NCI-H1092 treated with DMSO at 0.1 percent for 48 hours (cell line): Measurements from ENCODE around the gene JAKMIP2.

Experiments
- DNase-seq: peaks from one replicate; lab custom pipeline; 2025; lab: John Stamatoyannopoulos, UW

JAKMIP2 gene

DNA sequence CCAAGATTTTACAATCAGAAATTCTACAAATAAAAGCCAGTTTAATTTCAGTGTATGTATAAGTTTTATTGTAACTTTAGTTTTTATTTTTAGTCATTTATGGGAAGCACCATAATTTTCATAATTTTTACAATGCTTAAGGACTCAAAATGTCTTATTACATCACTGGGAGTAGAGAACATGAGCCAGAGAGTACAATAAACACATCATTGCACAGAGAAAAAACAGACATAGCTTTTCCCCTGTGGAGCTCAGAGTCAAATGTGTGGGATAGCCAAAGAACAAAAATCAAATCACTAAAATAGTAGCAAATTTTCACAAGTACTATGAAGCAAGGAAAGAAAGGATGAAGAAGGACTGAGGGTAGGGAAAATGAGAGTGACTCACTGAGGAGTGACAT is 5.5 kb upstream of the JAKMIP2 start:
- no peak for DNase-seq

DNA sequence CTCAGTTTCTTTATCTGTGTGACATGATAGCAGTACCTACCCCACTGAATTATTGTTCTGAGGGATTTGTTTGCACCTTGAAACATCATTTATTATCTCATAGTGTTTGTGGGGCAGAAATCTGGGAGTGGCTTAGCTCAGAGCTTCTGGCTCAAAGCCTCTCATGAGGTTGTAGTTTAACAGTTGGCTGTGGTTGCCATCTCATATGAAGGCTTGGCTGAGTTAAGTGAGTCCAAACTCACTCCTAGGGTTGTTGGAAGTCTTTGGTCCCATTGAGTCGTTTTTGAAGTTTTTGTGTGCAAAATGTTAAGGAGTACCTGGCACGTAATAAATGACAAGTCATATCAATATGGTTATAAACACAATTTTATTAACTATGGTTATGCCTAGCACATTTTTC is 3.6 kb upstream of the JAKMIP2 start:
- DNase-seq, result no peak

DNA sequence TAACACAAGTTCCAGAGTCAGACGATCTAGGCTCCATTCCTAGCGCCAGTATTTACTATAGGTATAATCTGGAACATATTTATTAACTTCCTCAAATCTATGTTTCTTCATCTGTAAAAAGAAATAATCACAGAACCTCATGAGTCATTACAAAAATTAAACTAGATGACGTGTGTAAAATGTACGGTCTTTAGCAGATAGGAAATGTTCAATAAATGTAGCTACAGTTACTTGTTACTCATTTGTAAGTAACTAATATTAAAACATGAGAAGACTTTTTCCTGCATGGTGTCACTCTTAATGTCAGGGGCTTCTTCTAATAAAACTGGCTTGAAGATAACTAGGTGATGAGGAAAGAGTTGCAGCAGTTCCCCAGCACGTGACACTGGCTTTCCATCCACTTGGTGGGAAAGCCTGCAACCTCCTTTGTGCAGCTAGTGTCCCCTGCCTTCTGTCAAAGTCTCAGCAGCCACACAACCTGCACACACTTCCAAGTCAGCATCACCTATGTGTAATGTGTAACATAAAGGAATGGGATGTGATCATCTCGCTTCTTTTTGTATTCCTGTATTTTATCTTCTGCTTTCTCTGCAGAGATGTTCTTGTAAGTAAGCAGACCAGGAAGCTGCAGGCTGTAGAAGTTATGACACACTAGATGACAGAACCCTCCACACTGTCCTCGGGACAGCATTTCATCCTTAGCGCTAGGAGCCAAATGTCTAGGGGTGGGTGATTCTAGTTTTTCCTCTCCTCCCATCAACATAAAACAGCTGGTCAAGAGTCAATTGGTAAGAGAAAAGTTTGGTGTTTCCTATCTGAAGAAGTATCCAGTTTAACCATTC is 1.8 kb upstream of the JAKMIP2 start:
- no peak for DNase-seq

DNA sequence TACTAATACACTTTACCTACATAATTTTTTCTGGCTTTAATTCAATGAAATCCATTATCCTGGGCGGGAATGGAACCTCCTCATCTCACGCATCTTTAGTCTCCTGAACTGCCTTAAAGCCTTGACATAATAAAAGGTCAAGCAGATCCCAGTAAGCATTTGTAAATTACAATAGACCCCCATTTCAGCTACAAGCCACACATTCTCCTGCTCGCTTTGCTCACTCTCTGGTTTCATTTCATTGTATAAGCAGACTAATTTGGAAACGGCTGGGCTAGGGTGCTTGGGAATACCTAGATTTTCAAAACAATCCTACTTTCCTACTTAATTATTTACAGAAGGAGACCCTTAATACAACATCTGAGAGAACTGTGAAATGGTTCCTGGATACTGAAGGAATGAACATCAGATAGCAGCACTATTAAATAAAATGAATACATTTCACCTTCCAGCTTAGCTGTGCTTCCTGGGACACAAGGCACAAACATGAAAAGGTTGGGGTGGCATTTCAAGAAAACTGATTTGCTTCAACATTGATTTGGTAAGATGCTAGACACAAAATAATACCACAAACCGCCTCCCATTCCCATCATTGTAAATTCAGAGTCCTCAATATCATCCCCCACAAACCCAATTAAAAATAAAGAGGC is 1.5 kb downstream of the JAKMIP2 start:
- DNase-seq, result no peak

DNA sequence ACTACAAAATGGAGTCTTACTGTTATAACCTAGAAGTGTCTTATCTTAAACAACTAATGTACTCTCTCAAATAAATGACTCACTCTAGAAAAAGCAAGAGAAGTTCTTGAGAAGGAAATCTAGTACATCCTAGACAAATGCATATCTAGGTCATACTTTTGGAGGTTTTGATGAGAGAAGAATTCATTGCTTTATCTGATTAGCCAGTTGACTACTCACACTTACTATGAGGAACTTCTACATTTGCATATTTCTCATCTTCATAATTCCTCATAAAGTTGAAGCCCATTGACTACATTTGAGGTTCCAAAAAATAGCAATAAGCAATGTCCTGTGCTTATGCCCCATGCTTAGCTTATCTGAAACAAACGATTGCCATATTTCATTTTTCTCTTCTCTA is 2.8 kb downstream of the JAKMIP2 start:
- DNase-seq, result no peak

DNA sequence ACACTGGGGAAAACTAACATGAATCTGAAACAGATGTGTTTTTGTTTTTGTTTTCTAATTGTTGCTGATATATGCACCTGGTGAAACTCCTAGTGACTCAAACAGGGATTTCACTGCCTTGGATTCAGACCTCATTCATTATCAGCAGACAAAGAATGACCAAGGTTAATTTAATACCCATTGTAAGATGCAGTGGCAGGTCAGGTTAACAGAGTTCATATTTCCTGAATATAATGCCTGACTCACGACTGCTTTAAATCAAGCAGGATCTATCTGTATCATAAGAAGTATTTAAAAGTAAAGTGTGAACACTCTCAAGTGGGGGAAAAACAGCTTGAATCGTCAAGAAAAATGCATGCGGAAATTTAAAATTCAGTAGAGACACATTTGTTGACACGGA is 5.5 kb downstream of the JAKMIP2 start:
- no peak for DNase-seq

DNA sequence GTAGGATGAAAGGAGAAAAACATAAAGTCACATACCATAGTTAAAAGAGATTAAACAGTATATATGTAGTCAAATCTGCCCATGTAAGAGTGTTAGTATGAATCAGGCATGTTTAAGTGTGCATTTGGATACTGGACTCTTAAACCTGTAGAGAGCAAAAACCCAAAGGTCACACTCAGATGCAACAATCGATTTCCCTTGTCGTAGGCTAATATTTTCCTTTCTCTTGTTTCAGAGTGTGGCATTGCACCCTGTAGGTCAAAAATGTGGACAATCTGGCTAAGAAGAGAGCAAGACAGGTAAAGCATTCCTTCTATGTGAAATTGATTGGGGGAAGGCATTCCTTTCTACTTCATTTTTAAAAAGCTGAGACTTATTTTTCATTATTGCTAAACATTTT is 8.9 kb downstream of the JAKMIP2 start:
- DNase-seq, result no peak

DNA sequence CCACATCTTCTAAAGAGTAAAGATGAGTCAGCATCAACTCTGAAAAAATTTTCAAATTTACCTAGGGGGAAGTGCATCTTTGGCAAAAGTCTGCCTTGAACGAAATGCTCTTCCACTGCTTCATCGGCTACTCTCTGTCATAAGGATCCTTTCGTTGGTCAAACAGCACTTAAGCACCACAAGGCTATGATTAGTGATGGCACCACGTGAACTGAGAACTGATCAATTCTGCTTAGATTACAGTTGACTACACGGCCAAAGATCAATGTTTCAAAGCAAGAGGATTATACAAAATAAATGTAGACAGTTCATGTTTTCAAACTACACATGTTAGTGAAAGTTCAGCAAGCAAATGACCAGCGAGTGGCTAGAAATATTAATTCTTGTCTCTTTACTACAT is 9.4 kb downstream of the JAKMIP2 start:
- DNase-seq, result no peak

DNA sequence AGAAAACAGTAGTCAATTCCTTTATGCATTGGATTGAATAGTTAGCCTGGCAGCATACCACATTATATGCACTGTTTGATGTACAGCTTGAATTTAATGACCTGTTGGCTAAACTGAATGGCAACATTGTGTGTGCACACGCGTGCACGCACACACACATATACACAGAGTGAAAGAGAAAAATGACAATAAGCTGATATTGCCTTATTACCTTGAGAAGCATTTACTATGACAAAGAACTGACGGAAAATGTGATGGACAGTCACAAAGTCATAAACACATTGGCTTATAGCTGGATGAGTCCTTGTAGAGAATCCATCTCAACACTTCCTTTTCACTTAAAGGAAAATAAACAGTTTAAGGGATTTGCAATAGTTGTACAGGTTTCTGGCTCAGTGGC is 15.5 kb downstream of the JAKMIP2 start:
- no peak for DNase-seq

DNA sequence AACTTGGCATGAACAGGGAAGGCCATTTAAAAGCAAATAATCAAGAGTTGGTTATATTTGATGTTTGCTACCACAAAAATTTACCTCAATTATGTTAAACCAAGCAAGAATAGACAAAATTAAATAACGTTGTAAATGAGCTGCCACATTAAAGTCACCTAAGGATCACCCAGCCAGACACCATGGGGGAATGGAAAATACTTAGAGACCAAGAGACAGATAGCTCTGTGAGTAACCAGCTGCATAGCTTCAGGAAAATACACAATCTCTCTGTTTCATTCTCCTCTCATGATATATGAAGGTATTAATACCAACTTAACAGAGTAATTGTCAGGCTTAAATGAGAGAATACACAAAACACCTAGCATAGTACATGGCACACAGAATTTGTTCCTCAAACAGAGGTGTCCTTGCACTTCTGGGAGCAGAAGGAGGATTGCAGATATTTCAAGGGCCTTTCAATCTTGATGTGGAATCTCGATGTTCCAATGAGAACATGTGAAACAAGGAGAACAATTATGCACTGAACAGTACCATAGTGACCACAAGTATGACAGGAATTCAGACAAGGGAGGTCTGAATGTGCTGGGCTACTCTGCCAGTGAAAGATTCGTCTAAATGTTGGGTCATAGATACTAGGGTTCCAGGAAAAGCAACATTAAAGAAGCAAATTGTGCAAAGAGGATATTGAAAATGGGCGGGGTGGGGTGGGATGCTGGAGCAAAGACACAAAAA is 18.6 kb downstream of the JAKMIP2 start:
- DNase-seq, result no peak

DNA sequence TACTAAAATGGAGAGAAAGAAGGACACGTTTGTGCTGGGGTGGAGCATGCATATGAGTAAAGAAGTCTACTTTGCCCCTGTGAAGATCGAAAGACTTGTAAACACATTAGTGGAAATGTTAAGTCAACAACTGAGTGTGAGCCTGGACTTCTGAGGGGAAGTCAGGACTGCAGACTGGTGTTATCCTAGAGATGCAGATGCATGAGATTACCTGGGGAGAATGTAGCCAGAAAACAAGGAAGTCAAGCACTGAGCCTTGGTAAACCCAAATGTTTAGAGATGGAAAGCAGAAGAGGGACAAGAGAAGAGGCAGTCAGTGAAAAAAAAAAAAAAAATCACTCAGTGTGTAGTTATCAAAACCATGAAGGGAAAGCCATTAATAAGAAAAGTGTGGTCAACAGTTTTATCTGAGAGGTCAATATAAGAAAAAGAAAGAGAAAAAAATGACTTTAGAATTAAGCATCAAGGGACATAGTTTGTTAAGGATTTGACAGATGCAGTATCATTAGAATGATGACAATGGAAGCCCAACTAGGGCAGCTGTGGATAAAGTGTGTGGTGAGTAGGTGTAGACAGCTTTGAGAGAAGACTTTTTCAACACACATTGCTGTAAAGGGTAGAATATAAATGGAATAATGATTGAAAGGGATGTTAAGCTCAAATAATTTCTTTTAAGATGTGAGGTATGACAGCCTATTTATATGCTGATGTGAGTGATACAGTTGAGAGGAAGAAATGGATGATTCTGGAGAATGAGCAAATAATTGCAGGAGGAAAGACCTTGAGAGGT is 22.2 kb downstream of the JAKMIP2 start:
- DNase-seq, result no peak

DNA sequence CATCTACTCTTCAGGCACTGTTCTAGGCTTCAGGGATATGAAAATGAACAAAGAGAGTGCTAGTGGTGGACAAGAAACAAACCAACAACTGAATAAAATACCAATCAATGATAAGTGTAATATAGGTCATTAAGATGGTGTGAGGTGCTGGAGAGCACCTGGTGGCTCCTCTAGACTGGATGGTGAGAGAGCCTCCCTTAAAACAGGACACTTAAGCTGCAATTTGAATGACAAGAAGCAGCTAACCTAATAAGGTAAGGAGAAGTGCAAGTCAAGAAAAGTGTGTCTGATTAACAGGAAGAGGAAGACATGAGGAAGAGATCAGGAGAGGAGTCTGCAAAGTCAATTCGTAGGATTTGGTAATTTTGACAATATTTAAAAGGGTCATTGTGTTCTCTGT is 23.1 kb downstream of the JAKMIP2 start:
- no peak for DNase-seq

DNA sequence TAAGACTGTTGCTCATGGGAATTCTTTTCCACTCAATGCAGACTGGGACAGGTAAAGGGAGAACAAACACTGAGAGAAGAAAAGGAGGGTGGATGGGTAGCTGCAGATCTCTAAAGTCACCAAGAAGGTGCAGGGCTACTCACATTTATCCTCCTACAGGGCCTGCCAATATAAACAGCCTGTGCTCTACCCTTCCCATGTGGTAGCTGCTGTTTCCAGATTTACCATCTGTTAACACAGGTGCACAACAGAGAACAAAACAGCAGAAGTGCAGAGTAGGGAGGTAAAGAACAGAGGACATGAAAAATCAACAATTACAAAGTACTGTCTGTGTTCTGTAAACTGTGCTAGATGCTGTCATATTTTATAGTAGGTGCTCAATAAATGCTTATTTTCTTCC is 26.0 kb downstream of the JAKMIP2 start:
- DNase-seq, result peak; percentile 66

DNA sequence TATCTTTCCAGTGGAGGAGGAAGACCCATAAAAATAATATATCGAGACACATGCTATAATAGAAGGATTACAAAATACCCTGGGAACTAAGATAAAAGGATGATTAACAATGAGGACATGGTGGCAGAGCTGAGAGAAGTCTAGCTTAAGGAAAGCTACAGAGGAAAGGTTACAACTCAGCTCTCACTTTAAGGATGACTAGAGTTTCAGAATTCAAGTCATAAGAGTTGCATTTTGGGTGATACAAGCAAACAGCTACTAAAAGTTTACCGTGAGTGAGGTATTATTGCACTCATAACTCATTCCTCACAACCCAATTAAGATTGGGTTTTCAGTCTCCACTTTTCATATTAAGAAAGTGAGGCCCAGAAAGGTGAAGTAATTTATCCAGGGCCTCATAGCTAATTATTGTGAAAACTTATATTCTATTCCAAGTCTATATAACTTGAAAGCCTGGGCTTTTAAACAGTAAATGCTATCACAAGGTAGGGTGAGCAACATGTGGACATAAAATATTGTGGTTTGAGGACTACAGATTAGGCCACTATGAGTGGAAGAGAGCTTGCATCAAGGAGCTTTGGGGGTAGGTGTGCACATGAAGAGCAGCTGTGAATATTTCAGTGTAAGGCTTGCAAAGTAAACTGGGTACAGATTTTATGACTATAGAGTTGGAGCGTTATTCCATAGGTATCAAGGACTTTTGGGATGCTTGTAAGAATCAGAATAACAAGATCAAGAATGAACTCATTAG is 28.0 kb downstream of the JAKMIP2 start:
- no peak for DNase-seq

DNA sequence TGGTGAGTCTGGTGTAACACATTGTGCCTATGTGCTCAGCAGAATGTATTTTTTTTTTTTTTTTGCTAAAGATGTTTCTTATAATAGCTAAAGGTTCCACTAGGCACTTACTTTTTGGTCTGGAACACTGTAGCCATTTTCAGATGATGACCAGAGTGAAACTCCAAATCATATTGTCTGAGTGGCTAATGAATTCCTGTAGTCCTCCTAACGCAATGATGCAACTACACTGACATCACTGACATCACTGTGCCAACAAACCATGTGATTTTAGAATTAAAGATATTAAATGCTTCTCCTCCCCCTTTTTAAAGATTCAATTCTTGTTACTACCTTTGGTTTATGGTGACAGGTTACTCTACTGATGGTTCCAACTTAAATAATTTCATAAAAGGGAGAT is 28.8 kb downstream of the JAKMIP2 start:
- no peak for DNase-seq

DNA sequence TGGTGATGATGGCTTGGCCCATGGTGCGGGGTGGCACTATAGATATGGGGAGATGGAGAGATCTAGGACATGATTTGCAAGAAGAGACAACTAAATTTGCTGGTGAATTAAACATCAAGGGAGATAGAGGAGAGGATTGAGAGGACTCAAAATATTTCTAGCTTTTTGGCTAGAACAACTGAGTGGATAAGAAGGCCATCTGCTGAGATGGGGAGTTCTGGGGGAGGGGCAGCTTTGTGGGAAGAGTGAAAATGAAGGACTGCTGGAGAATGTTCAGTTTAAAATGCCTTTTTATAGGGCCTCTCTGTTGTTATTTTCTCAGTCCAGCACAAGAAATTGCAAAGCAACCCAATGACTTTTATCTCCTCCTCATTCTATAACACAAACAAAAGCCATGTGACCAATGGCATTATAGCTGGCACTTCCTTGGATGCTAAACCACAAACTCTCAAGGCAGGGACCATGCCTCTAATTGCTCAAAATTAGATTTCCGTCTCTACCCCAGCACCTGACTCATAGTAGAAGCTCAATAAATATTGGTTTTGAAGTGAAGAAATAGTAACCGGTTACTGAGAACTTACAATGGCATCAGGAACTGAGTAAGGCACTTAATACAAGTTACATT is 29.8 kb downstream of the JAKMIP2 start:
- no peak for DNase-seq

DNA sequence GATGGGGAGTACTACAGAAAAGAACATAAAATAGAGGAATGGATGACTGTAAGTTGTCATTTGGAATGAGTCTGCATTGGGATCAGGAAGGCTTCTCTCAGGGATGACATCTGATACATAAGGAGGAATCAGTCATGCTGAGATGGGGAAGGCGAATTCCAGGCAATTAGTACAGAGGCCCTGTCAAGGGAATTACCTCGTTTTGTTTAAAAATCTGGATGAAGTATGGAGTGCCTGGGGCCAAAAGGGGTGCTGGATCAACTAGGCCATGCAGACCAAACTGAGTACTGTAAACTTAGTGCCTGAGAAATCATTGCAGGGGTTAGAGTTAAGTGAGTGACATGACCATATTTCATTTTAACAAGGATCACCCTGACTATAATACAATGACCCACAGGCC is 30.5 kb downstream of the JAKMIP2 start:
- DNase-seq, result no peak

DNA sequence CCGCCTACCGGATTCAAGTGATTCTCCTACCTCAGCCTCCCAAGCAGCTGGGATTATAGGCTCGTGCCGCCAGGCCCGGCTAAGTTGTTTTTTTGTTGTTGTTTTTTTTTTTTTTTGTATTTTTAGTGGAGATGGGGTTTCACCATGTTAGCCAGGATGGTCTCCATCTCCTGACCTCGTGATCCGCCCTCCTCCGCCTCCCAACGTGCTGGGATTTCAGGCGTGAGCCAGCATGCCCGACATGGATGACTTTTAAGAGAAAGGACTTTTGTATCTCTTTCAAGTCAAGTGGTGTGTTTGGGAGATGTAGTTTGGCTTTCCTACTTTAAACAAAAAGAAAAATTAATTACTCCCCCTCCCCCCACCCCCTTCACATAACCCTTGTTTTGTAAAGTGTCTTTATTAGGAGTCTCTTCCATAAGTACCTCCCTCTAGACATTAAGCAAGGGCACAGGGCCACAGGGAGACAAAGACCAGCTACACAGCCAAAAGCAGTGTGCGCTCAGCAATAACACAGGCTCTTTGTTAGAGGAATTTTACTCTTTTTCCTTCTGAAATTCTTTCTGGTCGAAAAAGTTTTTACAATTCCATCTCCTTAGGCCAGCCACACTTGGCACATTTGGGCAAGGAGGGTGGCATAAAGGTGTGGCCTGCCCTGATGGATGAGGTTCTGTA is 31.2 kb downstream of the JAKMIP2 start:
- DNase-seq, result no peak

DNA sequence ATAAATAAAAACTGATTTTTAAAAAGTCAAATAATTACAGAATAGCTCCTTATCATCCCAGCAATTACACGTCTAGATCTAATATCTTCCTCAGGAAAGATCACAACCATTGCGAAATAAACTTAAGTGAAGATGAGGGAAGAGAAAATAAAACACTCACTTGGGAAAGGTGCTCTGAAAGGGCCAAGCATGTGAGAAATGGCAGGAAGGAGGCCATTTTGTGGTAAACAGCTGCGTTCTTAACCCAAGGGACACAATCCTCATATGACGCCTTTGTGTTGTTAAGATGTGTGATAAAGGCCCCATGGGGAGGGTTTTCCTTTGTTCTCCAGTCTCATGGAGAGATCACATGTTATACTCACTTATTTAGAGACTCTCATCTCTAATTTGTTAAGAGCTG is 32.5 kb downstream of the JAKMIP2 start:
- no peak for DNase-seq

DNA sequence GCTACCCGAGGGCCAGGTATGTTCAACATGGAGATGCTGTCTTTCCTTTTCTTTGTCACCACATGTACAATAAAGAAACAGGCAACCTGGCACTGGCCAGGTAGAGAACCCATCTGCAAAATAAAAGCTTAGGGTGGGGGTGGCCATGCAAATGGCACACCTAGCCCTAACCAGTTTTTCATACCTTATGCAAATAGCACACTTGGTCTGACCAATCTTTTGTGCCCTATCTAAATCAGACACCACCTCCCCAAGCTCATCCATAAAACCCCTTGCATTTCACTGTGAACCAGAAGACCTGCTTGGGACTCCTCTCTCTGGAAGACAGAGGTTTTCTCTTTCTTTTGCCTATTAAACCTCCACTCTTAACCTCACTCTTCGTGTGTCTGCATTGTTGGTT is 33.9 kb downstream of the JAKMIP2 start:
- peak; percentile 41 for DNase-seq

DNA sequence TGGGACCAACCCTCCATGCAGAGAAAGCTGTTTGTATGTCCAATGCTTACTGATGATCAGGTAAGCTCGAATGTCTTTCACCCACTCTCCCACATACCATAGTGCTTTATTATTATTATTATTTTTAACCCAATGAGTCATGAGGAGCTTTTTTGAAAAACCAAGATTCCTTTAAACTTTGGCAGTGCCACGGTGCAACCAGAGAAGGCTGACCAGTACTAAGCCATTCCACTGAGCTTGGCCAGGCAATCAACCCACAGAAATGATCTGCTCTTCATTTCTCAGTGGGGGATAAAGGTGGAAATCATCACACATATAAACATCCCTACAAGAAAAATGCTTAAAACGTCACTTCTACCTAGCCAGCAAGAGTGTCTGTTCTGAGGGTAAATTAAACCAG is 35.5 kb downstream of the JAKMIP2 start:
- no peak for DNase-seq
